Stomach (tissue), 4 donors: ENCODE results near the gene CENPP.

ENCODE experiments used
- CTCF ChIP-seq, 7 experiments: fragments of 450-650 bp in 4 of 7; fragments of 200-600 bp in 3 of 7; sonication (generic) in 3 of 7; IDR thresholded peaks; one replicate each; pipeline ENCODE4 v1.5.1; 2016 to 2019; ENCODE audit warnings: antibody characterized with exemption in 7 of 7, control low read depth in 2 of 7, mild to moderate bottlenecking in 1 of 7
- POLR2A ChIP-seq, 4 donors: fragments of 450-650 bp; IDR thresholded peaks; one replicate each; pipeline ENCODE4 v1.6.1; 2016; ENCODE audit warnings: antibody characterized with exemption in 4 of 4, control low read depth in 2 of 4, mild to moderate bottlenecking in 1 of 4, moderate library complexity in 1 of 4
- POLR2AphosphoS5 ChIP-seq, 3 donors: sonication (generic); formaldehyde crosslinking; IDR thresholded peaks; one replicate each; pipeline ENCODE4 v1.6.1; 2016; ENCODE audit warnings: antibody characterized with exemption in 3 of 3

GRCh38 chr9:92438900-92439526 lies 113.3 kb downstream of the CENPP start:
- TF ChIP-seq CTCF (IDR thresholded peaks at IDR 0.05) = peak in 2 of 7 experiments; percentile 24 to 32
- no peak for TF ChIP-seq POLR2A (IDR thresholded peaks at IDR 0.05)
- no peak for TF ChIP-seq POLR2AphosphoS5 (IDR thresholded peaks at IDR 0.05)
